ENCODE measurements around the gene FXYD5. TPM values are rescaled to one million over a fixed set of nuclear protein-coding genes. Genes with fewer than 3 reads are reported as not detected.
A peak's percentile ranks its signal among the peaks of the same experiment; 100 is the strongest.

The FXYD5 gene
- total RNA-seq, 1 experiment from 2014 or later = 123 TPM

GRCh38 chr19:35166100-35167063, 11.8 kb downstream of the FXYD5 start:
- Histone ChIP-seq H3K9me2 (ENCODE audit: insufficient read depth) (no peaks in the 10 kb centered on the region), H3K79me2 (ENCODE audit: insufficient read depth, low read length) (no peaks in the 10 kb centered on the region), H3K36me3 (ENCODE audit: control insufficient read depth in 1 of 2, insufficient read depth in 2 of 2, low read length in 2 of 2) (peaks cover 4 to 27% of the 10 kb centered on the region in 2 experiments; a peak in 3 of 4 replicates), H3K4me1 (ENCODE audit: control insufficient read depth in 1 of 2, insufficient read depth in 2 of 2, low read length in 2 of 2) (peaks cover 42 to 78% of the 10 kb centered on the region in 2 experiments), H3K4me2 (ENCODE audit: low read length) (peak overlapping the region; percentile 10), H3K4me3 (replicated peaks in 1 of 2; ENCODE audit: low read depth in 1 of 2, low read length in 2 of 2) (no peak overlapping the region), H2AFZ (ENCODE audit: low read depth, low read length, poor library complexity, severe bottlenecking) (no peak overlapping the region), H3K9ac (ENCODE audit: low read length) (no peak overlapping the region), H4K20me1 (ENCODE audit: insufficient read depth) (no peaks in the 10 kb centered on the region), H3K27ac (ENCODE audit: low read depth, low read length) (0 out of 2 replicates have a peak overlapping the region, but pooled peaks have one; percentile 12), H3K9me3 (ENCODE audit: control insufficient read depth in 1 of 2, insufficient read depth in 1 of 2, low read depth in 1 of 2, low read length in 2 of 2) (peaks cover 0 to 4% of the 10 kb centered on the region in 2 experiments; a peak in 1 of 4 replicates), H3K27me3 (ENCODE audit: insufficient read depth, low read length) (no peaks in the 10 kb centered on the region)
- DNase-seq (ENCODE audit: low read depth, low spot score) (no peak), ATAC-seq (no peak)
- ChIA-PET RAD21 (ENCODE audit: low non-redundant PET in 1 of 2, low total read pairs in 2 of 2, uncharacterized antibody in 2 of 2, unreplicated experiment in 2 of 2) (no interaction called here), POLR2A (interaction anchor here (1.2 kb wide), 1 partner anchor 11 kb away, joined by 3 read pairs; no protein-coding TSS in a partner anchor), CTCF (no interaction called here)
- TF ChIP-seq ZFX (IDR thresholded peaks at IDR 0.05) = no peak
- intact Hi-C loops (cut with micrococcal nuclease) = no loop called here
- BruUV-seq (replicated peaks) = no TSS peak

- no peaks in the 10 kb centered on the region for H4K20me1 ChIP-seq (ENCODE audit: insufficient read depth)
- no peak overlapping the region for H3K4me3 ChIP-seq (replicated peaks in 1 of 2; ENCODE audit: low read depth in 1 of 2, low read length in 2 of 2)
- CTCF ChIA-PET = no interaction called here
- ATAC-seq = no peak
- H3K9me3 ChIP-seq (ENCODE audit: control insufficient read depth in 1 of 2, insufficient read depth in 1 of 2, low read depth in 1 of 2, low read length in 2 of 2) = peaks cover 0 to 2% of the 10 kb centered on the region in 2 experiments; a peak in 1 of 4 replicates
- H3K4me1 ChIP-seq (ENCODE audit: control insufficient read depth in 1 of 2, insufficient read depth in 2 of 2, low read length in 2 of 2) = peaks cover 39 to 67% of the 10 kb centered on the region in 2 experiments
- no peak for DNase-seq (ENCODE audit: low read depth, low spot score)
- no peaks in the 10 kb centered on the region for H3K27me3 ChIP-seq (ENCODE audit: insufficient read depth, low read length)
- H3K79me2 ChIP-seq (ENCODE audit: insufficient read depth, low read length) = no peaks in the 10 kb centered on the region
- H3K36me3 ChIP-seq (ENCODE audit: control insufficient read depth in 1 of 2, insufficient read depth in 2 of 2, low read length in 2 of 2) = peaks cover 0 to 16% of the 10 kb centered on the region in 2 experiments; a peak in 2 of 4 replicates
- no peaks in the 10 kb centered on the region for H3K9me2 ChIP-seq (ENCODE audit: insufficient read depth)
- H3K9ac ChIP-seq (ENCODE audit: low read length) = no peak overlapping the region
- no peak overlapping the region for H2AFZ ChIP-seq (ENCODE audit: low read depth, low read length, poor library complexity, severe bottlenecking)
- no TSS peak for BruUV-seq (replicated peaks)
- peak overlapping the region; percentile 6; the same call in 1 of the 2 replicates for H3K4me2 ChIP-seq (ENCODE audit: low read length)
- RAD21 ChIA-PET (ENCODE audit: low non-redundant PET in 1 of 2, low total read pairs in 2 of 2, uncharacterized antibody in 2 of 2, unreplicated experiment in 2 of 2) = no interaction called here
- intact Hi-C loops (cut with micrococcal nuclease) = no loop called here
- H3K27ac ChIP-seq (ENCODE audit: low read depth, low read length) = no peak overlapping the region
- POLR2A ChIA-PET = interaction anchor here (1.2 kb wide), 1 partner anchor 10 kb away, joined by 3 read pairs; no protein-coding TSS in a partner anchor
- TF ChIP-seq ZFX (IDR thresholded peaks at IDR 0.05) (no peak), ATF3 (IDR thresholded peaks at IDR 0.05) (no peak), RAD21 (IDR thresholded peaks at IDR 0.05; ENCODE audit: low read depth) (no peak), POLR2A (IDR thresholded peaks at IDR 0.05; ENCODE audit: borderline replicate concordance, extremely low read depth, insufficient read depth, insufficient read length) (no peak), JUND (IDR thresholded peaks at IDR 0.05) (no peak), ZBTB33 (IDR thresholded peaks at IDR 0.05; ENCODE audit: extremely low read depth, insufficient replicate concordance, low read length) (no peak), TCF7L2 (IDR thresholded peaks at IDR 0.05; ENCODE audit: borderline replicate concordance, extremely low read depth, insufficient read depth, insufficient read length) (no peak), SIN3A (IDR thresholded peaks at IDR 0.05; ENCODE audit: low read depth) (no peak), CBX3 (IDR thresholded peaks at IDR 0.05; ENCODE audit: low read depth) (no peak), SP1 (IDR thresholded peaks at IDR 0.05; ENCODE audit: low read depth) (no peak), FOSL1 (IDR thresholded peaks at IDR 0.05; ENCODE audit: low read depth) (no peak), POLR2AphosphoS5 (IDR thresholded peaks at IDR 0.05; ENCODE audit: low read depth, low read length) (no peak), EZH2 (IDR thresholded peaks at IDR 0.05) (no peak)
- TF ChIP-seq, protein P1, sequence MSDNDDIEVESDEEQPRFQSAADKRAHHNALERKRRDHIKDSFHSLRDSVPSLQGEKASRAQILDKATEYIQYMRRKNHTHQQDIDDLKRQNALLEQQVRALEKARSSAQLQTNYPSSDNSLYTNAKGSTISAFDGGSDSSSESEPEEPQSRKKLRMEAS (IDR thresholded peaks at IDR 0.05) = no peak
These were observed 12.9 kb downstream of the FXYD5 start for GRCh38 chr19:35167251-35168119.
